ENCODE data around the gene MTCL3.
"Not testable (repeated sequence)": the region's sequence is repeated elsewhere in the genome, so short reads cannot be mapped to it uniquely, and the experiment has no call there.

Gene MTCL3

DNA sequence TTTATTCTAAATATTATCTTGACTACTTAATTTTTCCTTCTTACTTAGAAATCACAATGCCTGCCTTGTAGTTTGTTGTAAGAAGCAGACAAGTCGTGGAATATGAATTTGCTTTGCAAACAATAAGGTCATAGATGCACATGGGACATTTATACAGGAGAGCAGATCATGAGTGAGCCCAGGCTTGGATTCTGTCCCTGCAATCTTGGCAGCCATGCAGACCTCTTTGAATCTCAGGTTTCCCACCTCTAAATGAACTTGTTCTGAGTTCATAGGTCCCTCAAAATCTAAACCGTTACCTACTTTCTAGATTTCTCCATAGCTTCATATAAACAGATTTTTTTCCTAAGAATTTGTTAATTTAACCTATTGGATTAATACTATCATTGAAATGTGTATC lies 79.4 kb downstream of the MTCL3 start:
- H3K36me3 Mint-ChIP-seq (ENCODE audit: low read depth), result no peaks in the 10 kb centered on the region

DNA sequence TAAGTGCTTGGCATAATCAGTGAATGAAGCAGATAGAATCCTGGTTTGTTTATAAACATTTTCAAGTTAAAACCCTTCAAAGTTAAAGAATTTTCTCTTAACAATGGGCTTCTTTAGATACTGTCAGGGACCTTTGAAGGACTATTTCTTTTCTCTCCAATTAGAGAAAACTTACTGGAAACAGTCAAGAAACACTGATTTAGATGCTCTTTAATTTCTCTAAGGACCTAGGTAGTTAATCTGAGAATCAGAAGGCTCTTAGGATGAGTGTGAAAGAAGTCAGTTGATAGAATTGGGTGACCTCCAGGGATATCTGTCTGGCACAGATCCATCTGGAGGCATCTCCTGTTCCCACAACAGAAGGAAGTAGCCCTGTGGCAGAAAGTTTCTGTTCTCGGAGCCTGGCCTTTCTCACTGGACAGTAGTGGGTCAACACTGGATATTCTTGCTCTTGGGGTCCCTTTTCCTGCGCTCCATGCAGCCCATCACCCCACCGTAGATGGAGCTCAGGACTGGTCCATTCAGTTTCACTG lies 82.5 kb downstream of the MTCL3 start:
- TF ChIP-seq, protein P1, sequence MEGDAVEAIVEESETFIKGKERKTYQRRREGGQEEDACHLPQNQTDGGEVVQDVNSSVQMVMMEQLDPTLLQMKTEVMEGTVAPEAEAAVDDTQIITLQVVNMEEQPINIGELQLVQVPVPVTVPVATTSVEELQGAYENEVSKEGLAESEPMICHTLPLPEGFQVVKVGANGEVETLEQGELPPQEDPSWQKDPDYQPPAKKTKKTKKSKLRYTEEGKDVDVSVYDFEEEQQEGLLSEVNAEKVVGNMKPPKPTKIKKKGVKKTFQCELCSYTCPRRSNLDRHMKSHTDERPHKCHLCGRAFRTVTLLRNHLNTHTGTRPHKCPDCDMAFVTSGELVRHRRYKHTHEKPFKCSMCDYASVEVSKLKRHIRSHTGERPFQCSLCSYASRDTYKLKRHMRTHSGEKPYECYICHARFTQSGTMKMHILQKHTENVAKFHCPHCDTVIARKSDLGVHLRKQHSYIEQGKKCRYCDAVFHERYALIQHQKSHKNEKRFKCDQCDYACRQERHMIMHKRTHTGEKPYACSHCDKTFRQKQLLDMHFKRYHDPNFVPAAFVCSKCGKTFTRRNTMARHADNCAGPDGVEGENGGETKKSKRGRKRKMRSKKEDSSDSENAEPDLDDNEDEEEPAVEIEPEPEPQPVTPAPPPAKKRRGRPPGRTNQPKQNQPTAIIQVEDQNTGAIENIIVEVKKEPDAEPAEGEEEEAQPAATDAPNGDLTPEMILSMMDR (IDR thresholded peaks at IDR 0.05), result no peak
- H3K27ac Mint-ChIP-seq (ENCODE audit: unreplicated experiment), result no peak overlapping the region
- H3K27me3 Mint-ChIP-seq (ENCODE audit: low read depth), result no peaks in the 10 kb centered on the region
- DNase-seq (ENCODE audit: low spot score), result no peak
- no peaks in the 10 kb centered on the region for H3K9me3 Mint-ChIP-seq (ENCODE audit: low read depth)
- no peaks in the 10 kb centered on the region for H3K36me3 Mint-ChIP-seq (ENCODE audit: low read depth)
- no peak overlapping the region for H3K4me3 Mint-ChIP-seq (ENCODE audit: unreplicated experiment)
- H3K4me1 Mint-ChIP-seq (ENCODE audit: low read depth), result peaks cover 4% of the 10 kb centered on the region

More for the DNA sequence above, 79.4 kb downstream of the MTCL3 start:
- H3K27me3 Mint-ChIP-seq (ENCODE audit: low read depth), result no peaks in the 10 kb centered on the region
- no peak for DNase-seq (ENCODE audit: low spot score)
- H3K4me3 Mint-ChIP-seq (ENCODE audit: unreplicated experiment), result no peak overlapping the region
- no peaks in the 10 kb centered on the region for H3K9me3 Mint-ChIP-seq (ENCODE audit: low read depth)
- no peak overlapping the region for H3K27ac Mint-ChIP-seq (ENCODE audit: unreplicated experiment)
- H3K4me1 Mint-ChIP-seq (ENCODE audit: low read depth), result peaks cover 4% of the 10 kb centered on the region
- TF ChIP-seq, protein P1 (IDR thresholded peaks at IDR 0.05), result no peak

DNA sequence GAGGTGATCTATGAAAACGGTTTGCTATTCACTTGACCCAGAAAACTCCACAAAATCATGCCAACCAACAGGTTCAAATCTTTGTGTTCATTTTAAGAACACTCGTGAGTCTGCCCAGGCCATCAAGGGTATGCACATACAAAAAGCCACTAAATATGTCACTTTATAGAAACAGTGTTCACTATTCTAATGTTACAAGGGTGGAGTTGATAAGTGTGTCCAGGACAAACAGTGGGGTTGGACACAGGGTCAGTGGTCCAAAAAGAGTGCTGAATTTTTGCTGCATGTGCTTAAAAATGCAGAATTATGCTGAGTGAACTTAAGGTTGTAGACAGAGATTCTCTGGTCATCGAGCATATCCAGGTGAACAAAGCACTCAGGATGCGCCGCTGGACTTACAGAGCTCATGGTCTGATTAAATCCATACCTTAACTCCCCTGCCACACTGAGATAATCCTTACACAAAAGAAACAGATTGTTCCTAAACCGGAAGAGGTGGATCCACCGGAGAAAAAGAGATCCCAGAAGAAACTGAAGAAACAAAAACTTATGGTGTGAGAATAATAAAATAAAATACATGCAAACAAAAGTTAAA lies 83.4 kb downstream of the MTCL3 start:
- Mint-ChIP-seq H3K4me3 (ENCODE audit: unreplicated experiment) (no peak overlapping the region), H3K9me3 (ENCODE audit: low read depth) (no peaks in the 10 kb centered on the region), H3K36me3 (ENCODE audit: low read depth) (no peaks in the 10 kb centered on the region), H3K27ac (ENCODE audit: unreplicated experiment) (no peak overlapping the region), H3K4me1 (ENCODE audit: low read depth) (peaks cover 4% of the 10 kb centered on the region), H3K27me3 (ENCODE audit: low read depth) (no peaks in the 10 kb centered on the region)
- TF ChIP-seq, protein P1 (IDR thresholded peaks at IDR 0.05), result no peak
- DNase-seq (ENCODE audit: low spot score), result no peak

DNA sequence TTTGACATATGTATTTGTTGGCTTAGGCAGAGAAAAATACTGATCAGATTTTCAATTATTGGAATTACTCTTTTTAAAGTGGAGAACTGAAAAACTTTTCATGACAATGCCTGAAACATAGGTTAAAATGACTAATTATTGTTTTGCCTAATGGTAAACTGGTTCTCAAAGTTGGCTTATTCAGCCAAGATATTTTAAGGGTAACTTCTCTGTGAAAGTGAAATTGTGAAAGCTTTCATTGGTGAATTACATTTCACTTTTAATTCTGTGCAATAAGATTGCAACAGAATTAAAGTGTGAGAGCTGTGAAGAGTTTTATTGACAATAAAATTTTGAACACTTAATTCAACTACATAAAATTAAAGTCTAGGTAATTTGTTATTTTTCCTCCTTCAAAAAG lies 84.5 kb downstream of the MTCL3 start:
- Mint-ChIP-seq H3K36me3 (ENCODE audit: low read depth) (no peaks in the 10 kb centered on the region), H3K4me3 (ENCODE audit: unreplicated experiment) (no peak overlapping the region), H3K9me3 (ENCODE audit: low read depth) (no peaks in the 10 kb centered on the region), H3K27ac (ENCODE audit: unreplicated experiment) (no peak overlapping the region), H3K27me3 (ENCODE audit: low read depth) (no peaks in the 10 kb centered on the region), H3K4me1 (ENCODE audit: low read depth) (peaks cover 4% of the 10 kb centered on the region)
- no peak for DNase-seq (ENCODE audit: low spot score)
- TF ChIP-seq, protein P1 (IDR thresholded peaks at IDR 0.05), result no peak

DNA sequence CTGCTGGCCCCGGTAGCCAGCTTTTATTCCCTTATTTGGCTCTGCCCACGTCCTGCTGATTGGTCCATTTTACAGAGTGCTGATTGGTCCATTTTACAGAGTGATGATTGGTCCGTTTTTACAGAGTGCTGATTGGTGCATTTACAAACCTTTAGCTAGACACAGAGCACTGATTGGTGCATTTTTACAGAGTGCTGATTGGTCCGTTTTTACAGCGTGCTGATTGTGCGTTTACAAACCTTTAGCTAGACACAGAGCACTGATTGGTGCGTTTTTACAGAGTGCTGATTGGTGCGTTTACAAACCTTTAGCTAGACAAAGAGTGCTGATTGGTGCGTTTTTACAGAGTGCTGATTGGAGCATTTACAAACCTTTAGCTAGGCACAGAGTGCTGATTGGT lies 90.6 kb downstream of the MTCL3 start:
- not testable (repeated sequence) for DNase-seq (ENCODE audit: low spot score); H3K9me3 Mint-ChIP-seq (ENCODE audit: low read depth); H3K27ac Mint-ChIP-seq (ENCODE audit: unreplicated experiment); H3K27me3 Mint-ChIP-seq (ENCODE audit: low read depth); H3K36me3 Mint-ChIP-seq (ENCODE audit: low read depth); H3K4me1 Mint-ChIP-seq (ENCODE audit: low read depth); H3K4me3 Mint-ChIP-seq (ENCODE audit: unreplicated experiment)

DNA sequence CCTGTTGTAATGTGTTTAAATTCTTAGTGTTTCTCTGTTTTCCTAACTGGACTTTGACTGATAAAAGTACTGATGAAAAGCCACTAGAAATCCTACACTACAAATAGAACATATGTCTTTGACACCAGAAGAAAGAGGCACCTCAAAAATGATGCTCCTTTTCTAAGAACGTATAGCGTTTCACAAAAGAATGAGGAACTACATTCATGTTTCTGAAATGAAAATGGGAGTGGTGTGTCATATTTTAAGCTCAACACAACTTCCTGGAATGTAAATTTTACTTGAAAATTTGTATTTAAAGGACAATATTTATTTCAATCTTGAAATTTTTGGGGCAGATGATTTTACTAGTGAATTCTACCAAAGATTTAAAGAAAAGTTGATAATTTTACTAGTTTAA lies 95.2 kb downstream of the MTCL3 start:
- H3K9me3 Mint-ChIP-seq (ENCODE audit: low read depth), result peaks cover 5% of the 10 kb centered on the region
- peaks cover 3% of the 10 kb centered on the region for H3K36me3 Mint-ChIP-seq (ENCODE audit: low read depth)
- H3K4me1 Mint-ChIP-seq (ENCODE audit: low read depth), result peaks cover 11% of the 10 kb centered on the region
- no peaks in the 10 kb centered on the region for H3K27me3 Mint-ChIP-seq (ENCODE audit: low read depth)
- no peak for DNase-seq (ENCODE audit: low spot score)
- no peak overlapping the region for H3K4me3 Mint-ChIP-seq (ENCODE audit: unreplicated experiment)
- no peak overlapping the region for H3K27ac Mint-ChIP-seq (ENCODE audit: unreplicated experiment)
- TF ChIP-seq, protein P1 (IDR thresholded peaks at IDR 0.05), result no peak
